GM21786 (cell line): ENCODE measurements around the gene ENPP6.

Experiments used
- ATAC-seq: cut with Tn5 transposase; IDR thresholded peaks from one replicate; pipeline ENCODE4 v1.9.1; 2021; ENCODE audit not compliant: unreplicated experiment

The ENPP6 gene

GRCh38 chr4:184110452-184111224 is 107.0 kb downstream of the ENPP6 start:
- no peak for ATAC-seq

- no peak for ATAC-seq
Observed at GRCh38 chr4:184108006-184108501, 109.6 kb downstream of the ENPP6 start.

GRCh38 chr4:184104419-184105101 is 113.1 kb downstream of the ENPP6 start:
- ATAC-seq: no peak

GRCh38 chr4:184103527-184104264 is 114.0 kb downstream of the ENPP6 start:
- no peak for ATAC-seq

- ATAC-seq: no peak
Observed at GRCh38 chr4:184102927-184103326, 114.7 kb downstream of the ENPP6 start.

GRCh38 chr4:184102488-184102887 is 115.2 kb downstream of the ENPP6 start:
- ATAC-seq: no peak

- ATAC-seq: no peak
Observed at GRCh38 chr4:184101711-184102110, 116.0 kb downstream of the ENPP6 start.

- peak; percentile 45 for ATAC-seq
Observed at GRCh38 chr4:184100297-184100885, 117.3 kb downstream of the ENPP6 start.

GRCh38 chr4:184099535-184099966 is 118.1 kb downstream of the ENPP6 start:
- ATAC-seq: no peak

GRCh38 chr4:184099000-184099399 is 118.7 kb downstream of the ENPP6 start:
- ATAC-seq: no peak

- ATAC-seq: no peak
Observed at GRCh38 chr4:184097815-184098214, 119.9 kb downstream of the ENPP6 start.

GRCh38 chr4:184097241-184097605 is 120.5 kb downstream of the ENPP6 start:
- ATAC-seq: no peak

- no peak for ATAC-seq
Observed at GRCh38 chr4:184096561-184097240, 121.0 kb downstream of the ENPP6 start.

- ATAC-seq: no peak
Observed at GRCh38 chr4:184094532-184095159, 123.0 kb downstream of the ENPP6 start.

- no peak for ATAC-seq
Observed at GRCh38 chr4:184091986-184092385, 125.7 kb downstream of the ENPP6 start.

GRCh38 chr4:184090571-184090970 is 127.1 kb downstream of the ENPP6 start:
- no peak for ATAC-seq

GRCh38 chr4:184080674-184081073 is 137.0 kb downstream of the ENPP6 start:
- no peak for ATAC-seq

- ATAC-seq: no peak
Observed at GRCh38 chr4:184074677-184075388, 142.8 kb downstream of the ENPP6 start.

GRCh38 chr4:184067931-184068554 is 149.6 kb downstream of the ENPP6 start:
- no peak for ATAC-seq
